Measurements from ENCODE around the gene SCN11A. TPM values are rescaled to one million over a fixed set of nuclear protein-coding genes. Genes with fewer than 3 reads are reported as not detected.

Gene SCN11A
- total RNA-seq, 4 donors from 2014 or later = 0.21 to 0.98 (median 0.59) TPM

DNA sequence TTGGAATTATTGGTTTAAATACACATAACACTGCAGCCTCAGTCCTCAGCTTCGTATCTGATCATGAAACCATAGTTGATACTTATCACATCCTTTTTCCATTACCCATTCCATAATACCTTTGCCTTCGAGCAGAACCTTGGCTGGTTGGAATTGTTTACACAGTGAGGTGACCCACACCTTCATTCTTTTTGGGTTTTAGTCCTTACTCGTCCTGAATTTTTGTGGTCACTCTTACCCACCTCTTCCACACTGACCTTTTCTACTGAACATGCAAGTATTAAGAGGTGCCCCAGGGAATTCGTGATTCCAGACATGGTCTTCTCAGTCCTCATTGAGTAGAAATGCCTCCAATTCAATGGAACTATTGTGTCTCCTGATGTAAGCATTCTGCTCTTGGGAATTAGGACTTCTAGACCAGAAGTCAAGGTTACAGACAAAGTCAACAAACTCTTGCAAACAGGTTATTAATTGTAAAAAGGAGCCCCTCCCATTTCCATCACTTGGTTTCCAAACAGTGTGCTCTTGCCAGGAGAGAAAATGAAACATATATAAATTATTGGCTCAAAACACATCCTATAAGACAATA, 37.7 kb downstream of the SCN11A start:
- Histone ChIP-seq H3K27me3 (no peaks in the 10 kb centered on the region), H3K36me3 (no peaks in the 10 kb centered on the region), H3K4me1 (no peaks in the 10 kb centered on the region), H3K9me3 (no peaks in the 10 kb centered on the region), H3K27ac (no peak overlapping the region), H3K4me3 (no peak overlapping the region)
- WGBS, 2 donors = 60 to 65% methylated on average over 4 of the region's 4 CpGs
- TF ChIP-seq POLR2A (IDR thresholded peaks at IDR 0.05) (no peak), EP300 (IDR thresholded peaks at IDR 0.05) (no peak)
- TF ChIP-seq, protein P1, sequence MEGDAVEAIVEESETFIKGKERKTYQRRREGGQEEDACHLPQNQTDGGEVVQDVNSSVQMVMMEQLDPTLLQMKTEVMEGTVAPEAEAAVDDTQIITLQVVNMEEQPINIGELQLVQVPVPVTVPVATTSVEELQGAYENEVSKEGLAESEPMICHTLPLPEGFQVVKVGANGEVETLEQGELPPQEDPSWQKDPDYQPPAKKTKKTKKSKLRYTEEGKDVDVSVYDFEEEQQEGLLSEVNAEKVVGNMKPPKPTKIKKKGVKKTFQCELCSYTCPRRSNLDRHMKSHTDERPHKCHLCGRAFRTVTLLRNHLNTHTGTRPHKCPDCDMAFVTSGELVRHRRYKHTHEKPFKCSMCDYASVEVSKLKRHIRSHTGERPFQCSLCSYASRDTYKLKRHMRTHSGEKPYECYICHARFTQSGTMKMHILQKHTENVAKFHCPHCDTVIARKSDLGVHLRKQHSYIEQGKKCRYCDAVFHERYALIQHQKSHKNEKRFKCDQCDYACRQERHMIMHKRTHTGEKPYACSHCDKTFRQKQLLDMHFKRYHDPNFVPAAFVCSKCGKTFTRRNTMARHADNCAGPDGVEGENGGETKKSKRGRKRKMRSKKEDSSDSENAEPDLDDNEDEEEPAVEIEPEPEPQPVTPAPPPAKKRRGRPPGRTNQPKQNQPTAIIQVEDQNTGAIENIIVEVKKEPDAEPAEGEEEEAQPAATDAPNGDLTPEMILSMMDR (IDR thresholded peaks at IDR 0.05) = no peak
- no peak for DNase-seq (ENCODE audit: low spot score in 2 of 2)

DNA sequence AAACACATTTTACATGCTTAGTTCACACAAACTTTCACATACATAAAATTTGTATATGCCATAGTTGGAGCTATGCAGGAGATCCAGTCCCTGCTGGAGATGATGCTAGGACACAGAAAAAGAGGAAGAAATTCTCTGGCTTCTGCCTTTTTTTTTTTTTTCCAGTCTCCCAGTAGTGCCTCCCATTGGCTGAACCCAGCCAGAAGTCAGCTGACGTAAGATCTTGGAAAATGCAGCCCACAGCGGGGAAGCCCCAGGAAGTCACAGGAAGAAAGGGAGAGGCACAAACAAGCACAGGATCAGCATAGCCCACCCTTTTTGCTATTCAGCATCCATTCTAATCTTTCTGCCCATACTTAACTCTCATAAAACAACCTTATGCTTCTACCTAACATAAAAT, 38.5 kb downstream of the SCN11A start:
- WGBS, 2 donors = 9 to 12% methylated on average over 2 of the region's 2 CpGs
- TF ChIP-seq, protein P1 (IDR thresholded peaks at IDR 0.05) = no peak
- TF ChIP-seq EP300 (IDR thresholded peaks at IDR 0.05) (no peak), POLR2A (IDR thresholded peaks at IDR 0.05) (no peak)

DNA sequence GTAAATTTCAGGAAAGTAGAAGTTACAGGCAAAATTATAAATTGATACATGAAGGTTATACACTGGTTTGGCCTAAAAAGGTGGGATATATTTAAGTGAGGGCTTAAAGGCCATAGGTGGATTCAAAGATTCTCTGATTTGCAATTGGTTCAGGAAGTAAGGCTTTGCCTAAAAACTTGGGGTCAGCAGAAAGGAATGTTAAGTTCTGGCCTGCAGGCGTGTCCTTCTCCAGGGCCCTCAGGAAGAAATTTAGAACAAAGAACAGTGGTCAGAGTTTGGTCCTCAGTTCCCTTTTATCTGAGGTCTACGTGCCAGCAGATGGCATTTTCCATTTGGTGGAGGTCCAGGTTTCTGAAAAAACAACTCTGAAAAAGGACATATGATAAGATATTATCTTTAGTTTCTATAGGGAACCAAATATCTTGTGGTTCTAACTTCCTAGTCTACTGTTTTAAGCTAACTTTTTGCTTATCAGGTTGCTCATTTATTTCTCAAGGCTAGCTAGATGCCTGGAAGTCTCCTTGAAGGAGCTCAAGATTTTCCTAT, 40.5 kb downstream of the SCN11A start:
- Histone ChIP-seq H3K27me3 (no peaks in the 10 kb centered on the region), H3K9me3 (peaks cover 0 to 4% (median 0%) of the 10 kb centered on the region in 4 donors), H3K36me3 (no peaks in the 10 kb centered on the region), H3K4me1 (no peaks in the 10 kb centered on the region), H3K27ac (no peak overlapping the region), H3K4me3 (no peak overlapping the region)
- TF ChIP-seq, protein P1 (IDR thresholded peaks at IDR 0.05) = no peak
- no peak for TF ChIP-seq POLR2A (IDR thresholded peaks at IDR 0.05)
- no peak for TF ChIP-seq EP300 (IDR thresholded peaks at IDR 0.05)
- no peak for DNase-seq (ENCODE audit: low spot score in 2 of 2)
- WGBS, 2 donors = 41% methylated on average over 2 of the region's 2 CpGs

More for the DNA sequence above, 38.5 kb downstream of the SCN11A start:
- H3K27ac ChIP-seq = no peak overlapping the region
- H3K4me3 ChIP-seq = no peak overlapping the region
- H3K36me3 ChIP-seq = no peaks in the 10 kb centered on the region
- no peaks in the 10 kb centered on the region for H3K4me1 ChIP-seq
- peaks cover 0 to 3% (median 0%) of the 10 kb centered on the region in 4 donors for H3K9me3 ChIP-seq
- DNase-seq (ENCODE audit: low spot score in 2 of 2) = no peak
- no peaks in the 10 kb centered on the region for H3K27me3 ChIP-seq

- H3K4me1 ChIP-seq = no peaks in the 10 kb centered on the region
- H3K27ac ChIP-seq = no peak overlapping the region
- TF ChIP-seq EP300 (IDR thresholded peaks at IDR 0.05) (no peak), POLR2A (IDR thresholded peaks at IDR 0.05) (no peak)
- TF ChIP-seq, protein P1 (IDR thresholded peaks at IDR 0.05) = no peak
- 35 to 41% methylated on average over 2 of the region's 2 CpGs for WGBS, 2 donors
- no peaks in the 10 kb centered on the region for H3K36me3 ChIP-seq
- no peak overlapping the region for H3K4me3 ChIP-seq
- no peak for DNase-seq (ENCODE audit: low spot score in 2 of 2)
- no peaks in the 10 kb centered on the region for H3K27me3 ChIP-seq
- peaks cover 0 to 4% (median 0%) of the 10 kb centered on the region in 4 donors for H3K9me3 ChIP-seq
These were observed 46.4 kb downstream of the SCN11A start for GRCh38 chr3:39005295-39005694.

Small RNA genes within 50 kb of the gene (small RNA-seq; reads per million reads assigned to genes)
- gene RNU6-1227P = not detected

Other genes with a start within 250 kb of the SCN11A start
- gene SCN10A, start 235.7 kb downstream of the SCN11A start, total RNA-seq = not detected
- gene WDR48, start 72 bp upstream of the SCN11A start, total RNA-seq = 10 to 100 TPM; 25.2 to 42.6 (median 36.5) TPM
- gene GORASP1, start 55.7 kb upstream of the SCN11A start, total RNA-seq = 10 to 100 TPM; 45.8 to 72.9 (median 61.9) TPM
- gene TTC21A, start 55.7 kb upstream of the SCN11A start, total RNA-seq = 10 to 100 TPM; 11.5 to 21.6 (median 12.8) TPM
- 10 to 100 TPM; 48.3 to 72.8 (median 66.0) TPM for gene CSRNP1, start 101.6 kb upstream of the SCN11A start, total RNA-seq
- not detected for gene XIRP1, start 140.7 kb upstream of the SCN11A start, total RNA-seq
- 1 to 10 TPM in 3 of 4 donors, not detected in 1; 2.2 to 4.4 (median 3.1) TPM for gene CX3CR1, start 228.1 kb upstream of the SCN11A start, total RNA-seq

All from tibial nerve (tissue), 4 donors.